ENCODE data around the gene NOL9.

NOL9 gene

GRCh38 chr1:6513320-6513801 lies 41.0 kb downstream of the NOL9 start:
- no peak overlapping the region for H2AK5ac ChIP-seq (ENCODE audit: low read length, severe bottlenecking)
- no peak overlapping the region for H3K4me3 ChIP-seq (ENCODE audit: insufficient read depth in 1 of 2, low read depth in 1 of 2, low read length in 2 of 2)
- no peak overlapping the region for H4K91ac ChIP-seq (ENCODE audit: low read length)
- peaks cover 0 to 9% of the 10 kb centered on the region in 2 experiments for H3K27me3 ChIP-seq (ENCODE audit: control insufficient read depth in 1 of 2, insufficient read depth in 1 of 2, low read length in 2 of 2)
- H3K4me2 ChIP-seq (ENCODE audit: low read length, poor library complexity, severe bottlenecking), result no peak overlapping the region
- H4K8ac ChIP-seq (ENCODE audit: low read length), result no peak overlapping the region
- no peak overlapping the region for H3K18ac ChIP-seq (ENCODE audit: low read depth in 1 of 2, low read length in 2 of 2)
- H3K36me3 ChIP-seq (ENCODE audit: control insufficient read depth in 1 of 2, insufficient read depth in 2 of 2, low read depth in 1 of 2, low read length in 2 of 2), result no peaks in the 10 kb centered on the region
- no peak overlapping the region for H3K23ac ChIP-seq (ENCODE audit: low read length in 2 of 2)
- no peak for DNase-seq
- H3K9ac ChIP-seq (ENCODE audit: low read length), result no peak overlapping the region
- H3K79me1 ChIP-seq (replicated peaks; ENCODE audit: low read length, poor library complexity, severe bottlenecking), result no peaks in the 10 kb centered on the region
- WGBS, result 81% methylated on average over 9 of the region's 9 CpGs
- no peak overlapping the region for H2BK120ac ChIP-seq (ENCODE audit: low read depth, low read length)
- H2AFZ ChIP-seq (ENCODE audit: low read depth, low read length), result no peak overlapping the region
- H2BK15ac ChIP-seq (ENCODE audit: low read depth, poor library complexity, severe bottlenecking), result no peak overlapping the region
- no peak overlapping the region for H3K27ac ChIP-seq (ENCODE audit: low read length, poor library complexity, severe bottlenecking)
- H3K4ac ChIP-seq (ENCODE audit: low read depth in 1 of 2, low read length in 2 of 2), result no peak overlapping the region
- H3K9me3 ChIP-seq (ENCODE audit: control insufficient read depth, low read length), result no peaks in the 10 kb centered on the region
- H3K4me1 ChIP-seq (ENCODE audit: control insufficient read depth, insufficient read depth, low read depth, low read length), result peaks cover 7% of the 10 kb centered on the region
- no peak overlapping the region for H2BK5ac ChIP-seq (ENCODE audit: low read depth, low read length, poor library complexity, severe bottlenecking)
- no peak overlapping the region for H3K14ac ChIP-seq (ENCODE audit: low read length in 2 of 2)
- H2BK12ac ChIP-seq (ENCODE audit: low read length in 2 of 2), result no peak overlapping the region

DNA sequence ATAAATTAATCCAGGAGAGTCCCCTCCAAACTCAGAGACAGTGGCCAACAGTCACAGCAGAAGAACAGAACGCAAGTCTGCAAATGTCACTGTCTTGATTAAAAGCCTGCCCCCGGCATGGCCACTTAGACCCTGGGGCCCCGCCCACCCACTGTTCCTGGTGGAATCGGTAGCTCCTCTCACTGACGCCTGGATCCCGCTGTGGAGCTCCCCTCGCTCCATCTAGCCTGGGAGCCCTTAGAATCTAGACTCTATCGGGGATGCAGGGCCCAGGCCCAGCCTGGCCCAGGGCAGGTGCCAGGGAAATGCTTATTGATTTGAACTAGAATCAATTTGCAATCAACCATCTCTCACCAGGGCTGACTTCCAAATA lies 41.4 kb downstream of the NOL9 start:
- H2BK5ac ChIP-seq (ENCODE audit: low read depth, low read length, poor library complexity, severe bottlenecking), result no peak overlapping the region
- no peak overlapping the region for H2AFZ ChIP-seq (ENCODE audit: low read depth, low read length)
- no peak overlapping the region for H3K27ac ChIP-seq (ENCODE audit: low read length, poor library complexity, severe bottlenecking)
- H3K36me3 ChIP-seq (ENCODE audit: control insufficient read depth in 1 of 2, insufficient read depth in 2 of 2, low read depth in 1 of 2, low read length in 2 of 2), result no peaks in the 10 kb centered on the region
- DNase-seq, result no peak
- H4K8ac ChIP-seq (ENCODE audit: low read length), result peak overlapping the region; percentile 9
- H3K4ac ChIP-seq (ENCODE audit: low read depth in 1 of 2, low read length in 2 of 2), result no peak overlapping the region
- H3K4me1 ChIP-seq (ENCODE audit: control insufficient read depth, insufficient read depth, low read depth, low read length), result peaks cover 7% of the 10 kb centered on the region
- no peaks in the 10 kb centered on the region for H3K9me3 ChIP-seq (ENCODE audit: control insufficient read depth, low read length)
- H3K79me1 ChIP-seq (replicated peaks; ENCODE audit: low read length, poor library complexity, severe bottlenecking), result no peaks in the 10 kb centered on the region
- no peak overlapping the region for H2BK12ac ChIP-seq (ENCODE audit: low read length in 2 of 2)
- no peak overlapping the region for H3K4me3 ChIP-seq (ENCODE audit: insufficient read depth in 1 of 2, low read depth in 1 of 2, low read length in 2 of 2)
- H2BK120ac ChIP-seq (ENCODE audit: low read depth, low read length), result no peak overlapping the region
- no peak overlapping the region for H2BK15ac ChIP-seq (ENCODE audit: low read depth, poor library complexity, severe bottlenecking)
- peaks cover 0 to 13% of the 10 kb centered on the region in 2 experiments for H3K27me3 ChIP-seq (ENCODE audit: control insufficient read depth in 1 of 2, insufficient read depth in 1 of 2, low read length in 2 of 2)
- H3K14ac ChIP-seq (ENCODE audit: low read length in 2 of 2), result no peak overlapping the region
- no peak overlapping the region for H3K4me2 ChIP-seq (ENCODE audit: low read length, poor library complexity, severe bottlenecking)
- H3K9ac ChIP-seq (ENCODE audit: low read length), result no peak overlapping the region
- no peak overlapping the region for H4K91ac ChIP-seq (ENCODE audit: low read length)
- no peak overlapping the region for H3K23ac ChIP-seq (ENCODE audit: low read length in 2 of 2)
- no peak overlapping the region for H3K18ac ChIP-seq (ENCODE audit: low read depth in 1 of 2, low read length in 2 of 2)
- no peak overlapping the region for H2AK5ac ChIP-seq (ENCODE audit: low read length, severe bottlenecking)
- 77% methylated on average over 8 of the region's 8 CpGs for WGBS

DNA sequence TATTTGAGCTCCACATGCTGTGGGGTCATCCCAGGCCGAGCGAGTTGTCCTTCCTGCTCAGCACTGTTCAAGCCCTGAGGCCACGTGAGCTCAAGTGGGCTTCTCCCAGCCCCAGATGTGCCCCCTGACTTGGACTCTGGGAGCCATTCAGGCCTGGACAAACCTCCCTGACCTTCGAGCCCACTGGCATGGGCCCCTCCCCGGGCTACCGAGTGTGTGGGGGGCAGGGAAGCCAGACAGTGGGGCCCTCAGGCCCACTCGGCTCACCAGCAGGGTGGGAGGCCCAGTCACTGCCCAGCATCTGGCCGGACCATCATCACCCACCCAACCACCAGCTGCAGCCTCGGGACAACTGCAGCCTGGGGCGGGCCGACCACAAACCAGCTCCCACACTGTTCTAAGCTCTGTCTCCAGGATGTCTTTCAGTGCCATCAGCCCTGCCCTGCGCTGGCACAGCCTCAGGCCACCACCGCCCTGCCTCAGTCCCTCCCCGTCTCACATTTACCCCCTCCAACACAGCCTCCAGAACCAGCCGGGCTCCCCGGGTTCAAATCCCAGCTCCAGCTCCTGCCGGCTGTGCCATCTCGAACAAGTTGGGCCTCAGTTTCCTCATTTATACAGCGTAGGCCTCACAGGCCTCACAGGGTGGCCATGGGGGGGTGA lies 41.9 kb downstream of the NOL9 start:
- H3K18ac ChIP-seq (ENCODE audit: low read depth in 1 of 2, low read length in 2 of 2), result no peak overlapping the region
- WGBS, result 89% methylated on average over 16 of the region's 19 CpGs

GRCh38 chr1:6511561-6512244 lies 42.6 kb downstream of the NOL9 start:
- Histone ChIP-seq H3K36me3 (ENCODE audit: control insufficient read depth in 1 of 2, insufficient read depth in 2 of 2, low read depth in 1 of 2, low read length in 2 of 2) (no peaks in the 10 kb centered on the region), H2BK12ac (ENCODE audit: low read length in 2 of 2) (no peak overlapping the region), H2AK5ac (ENCODE audit: low read length, severe bottlenecking) (no peak overlapping the region), H2AFZ (ENCODE audit: low read depth, low read length) (no peak overlapping the region), H3K9ac (ENCODE audit: low read length) (no peak overlapping the region), H3K18ac (ENCODE audit: low read depth in 1 of 2, low read length in 2 of 2) (no peak overlapping the region), H3K4me3 (ENCODE audit: insufficient read depth in 1 of 2, low read depth in 1 of 2, low read length in 2 of 2) (no peak overlapping the region), H3K9me3 (ENCODE audit: control insufficient read depth, low read length) (no peaks in the 10 kb centered on the region), H2BK5ac (ENCODE audit: low read depth, low read length, poor library complexity, severe bottlenecking) (no peak overlapping the region), H4K91ac (ENCODE audit: low read length) (peak overlapping the region; percentile 59), H3K79me1 (replicated peaks; ENCODE audit: low read length, poor library complexity, severe bottlenecking) (no peaks in the 10 kb centered on the region), H3K27ac (ENCODE audit: low read length, poor library complexity, severe bottlenecking) (no peak overlapping the region), H4K8ac (ENCODE audit: low read length) (peak overlapping the region; percentile 45), H3K4me2 (ENCODE audit: low read length, poor library complexity, severe bottlenecking) (no peak overlapping the region), H3K23ac (ENCODE audit: low read length in 2 of 2) (no peak overlapping the region), H2BK120ac (ENCODE audit: low read depth, low read length) (no peak overlapping the region), H2BK15ac (ENCODE audit: low read depth, poor library complexity, severe bottlenecking) (no peak overlapping the region), H3K14ac (ENCODE audit: low read length in 2 of 2) (no peak overlapping the region), H3K4ac (ENCODE audit: low read depth in 1 of 2, low read length in 2 of 2) (no peak overlapping the region), H3K27me3 (ENCODE audit: control insufficient read depth in 1 of 2, insufficient read depth in 1 of 2, low read length in 2 of 2) (peaks cover 0 to 19% of the 10 kb centered on the region in 2 experiments), H3K4me1 (ENCODE audit: control insufficient read depth, insufficient read depth, low read depth, low read length) (peaks cover 10% of the 10 kb centered on the region)
- no peak for DNase-seq
- WGBS, result 84% methylated on average over 16 of the region's 16 CpGs

More for the DNA sequence above, 41.9 kb downstream of the NOL9 start:
- no peak overlapping the region for H3K4me2 ChIP-seq (ENCODE audit: low read length, poor library complexity, severe bottlenecking)
- no peaks in the 10 kb centered on the region for H3K9me3 ChIP-seq (ENCODE audit: control insufficient read depth, low read length)
- H2AK5ac ChIP-seq (ENCODE audit: low read length, severe bottlenecking), result no peak overlapping the region
- H2BK5ac ChIP-seq (ENCODE audit: low read depth, low read length, poor library complexity, severe bottlenecking), result no peak overlapping the region
- peak overlapping the region; percentile 45 for H4K8ac ChIP-seq (ENCODE audit: low read length)
- no peak overlapping the region for H3K4me3 ChIP-seq (ENCODE audit: insufficient read depth in 1 of 2, low read depth in 1 of 2, low read length in 2 of 2)
- H3K23ac ChIP-seq (ENCODE audit: low read length in 2 of 2), result no peak overlapping the region
- no peak overlapping the region for H2AFZ ChIP-seq (ENCODE audit: low read depth, low read length)
- H2BK12ac ChIP-seq (ENCODE audit: low read length in 2 of 2), result no peak overlapping the region
- H3K9ac ChIP-seq (ENCODE audit: low read length), result no peak overlapping the region
- H3K36me3 ChIP-seq (ENCODE audit: control insufficient read depth in 1 of 2, insufficient read depth in 2 of 2, low read depth in 1 of 2, low read length in 2 of 2), result no peaks in the 10 kb centered on the region
- no peak overlapping the region for H4K91ac ChIP-seq (ENCODE audit: low read length)
- no peak overlapping the region for H3K14ac ChIP-seq (ENCODE audit: low read length in 2 of 2)
- DNase-seq, result no peak
- no peak overlapping the region for H2BK120ac ChIP-seq (ENCODE audit: low read depth, low read length)
- H3K27ac ChIP-seq (ENCODE audit: low read length, poor library complexity, severe bottlenecking), result no peak overlapping the region
- peaks cover 0 to 14% of the 10 kb centered on the region in 2 experiments for H3K27me3 ChIP-seq (ENCODE audit: control insufficient read depth in 1 of 2, insufficient read depth in 1 of 2, low read length in 2 of 2)
- no peaks in the 10 kb centered on the region for H3K79me1 ChIP-seq (replicated peaks; ENCODE audit: low read length, poor library complexity, severe bottlenecking)
- peaks cover 6% of the 10 kb centered on the region for H3K4me1 ChIP-seq (ENCODE audit: control insufficient read depth, insufficient read depth, low read depth, low read length)
- H2BK15ac ChIP-seq (ENCODE audit: low read depth, poor library complexity, severe bottlenecking), result no peak overlapping the region
- H3K4ac ChIP-seq (ENCODE audit: low read depth in 1 of 2, low read length in 2 of 2), result no peak overlapping the region
